Sigmoid colon (tissue), 7 donors: ENCODE data around the gene VTCN1. TPM values are rescaled to one million over a fixed set of nuclear protein-coding genes. Genes with fewer than 3 reads are reported as not detected.

ENCODE experiments used
- DNase-seq: peaks from one replicate; pipeline ENCODE4 v3.0.0-alpha.2; 2019
- H3K27ac ChIP-seq, 4 donors: fragments of 200-600 bp; sonication (generic); one replicate each; pipeline ENCODE4 v1.5.1; 2016 to 2019; ENCODE audit warnings: mild to moderate bottlenecking in 1 of 4
- H3K27me3 ChIP-seq, 3 donors: fragments of 200-600 bp; sonication (generic); one replicate each; pipeline ENCODE4 v1.5.1; 2019; ENCODE audit warnings: mild to moderate bottlenecking in 1 of 3
- H3K36me3 ChIP-seq, 4 donors: fragments of 200-600 bp; sonication (generic); one replicate each; pipeline ENCODE4 v1.5.1; 2016 to 2019
- H3K4me1 ChIP-seq, 4 donors: fragments of 200-600 bp; sonication (generic); one replicate each; pipeline ENCODE4 v1.5.1; 2017 to 2019
- H3K4me3 ChIP-seq, 4 donors: fragments of 200-600 bp; sonication (generic); one replicate each; pipeline ENCODE4 v1.5.1; 2017 to 2019; ENCODE audit warnings: mild to moderate bottlenecking in 2 of 4, moderate library complexity in 1 of 4
- H3K9me3 ChIP-seq, 4 donors: fragments of 200-600 bp in 3 of 4; sonication (generic) in 3 of 4; one replicate each; pipeline versions ENCODE4 v1.5.1 to v1.6.1; 2013 to 2019
- CTCF ChIP-seq, 4 experiments: fragments of 450-650 bp in 3 of 4; fragments of 200-600 bp in 1 of 4; IDR thresholded peaks; one replicate each; pipeline ENCODE4 v1.5.1; 2016 to 2019; ENCODE audit warnings: antibody characterized with exemption in 4 of 4, mild to moderate bottlenecking in 3 of 4, moderate library complexity in 2 of 4
- EP300 ChIP-seq, 4 donors: sonication (generic); formaldehyde crosslinking; IDR thresholded peaks; one replicate each; pipeline ENCODE4 v1.6.1; 2017; ENCODE audit warnings: antibody characterized with exemption in 4 of 4
- POLR2A ChIP-seq, 2 donors: fragments of 450-650 bp; IDR thresholded peaks; one replicate each; pipeline ENCODE4 v1.6.1; 2016; ENCODE audit warnings: antibody characterized with exemption in 2 of 2, mild to moderate bottlenecking in 2 of 2, moderate library complexity in 2 of 2
- POLR2AphosphoS5 ChIP-seq, 4 donors: sonication (generic); formaldehyde crosslinking; IDR thresholded peaks; one replicate each; pipeline ENCODE4 v1.6.1; 2017; ENCODE audit warnings: antibody characterized with exemption in 4 of 4
- WGBS, 2 donors: extraction: QIAGEN DNeasy Blood & Tissue Kit; methylation state at CpG; one replicate each; pipeline ENCODE4 v1.1.7; 2013; 5-methylcytosine and 5-hydroxymethylcytosine counted together
- intact Hi-C: fragments of 100-400 bp; cut with DNase I; formaldehyde crosslinking; loops from one replicate; pipeline ENCODE4 v1.15.1; 2023
- polyA plus RNA-seq, 3 donors: library from polyadenylated mRNA; stranded (reverse); fragments of 200-250 nt; gene quantifications; one replicate each; pipeline ENCODE4 v1.2.3, GENCODE V29; 2013
- total RNA-seq, 4 donors: library from RNA; depleted of rRNA; stranded (reverse); fragments of >200 nt; gene quantifications; one replicate each; pipeline ENCODE4 v1.1.0, GENCODE V29; 2016
- donor health status: healthy with polysubstance abuse.
- donor health status: Bipolar disorder and iron deficiency.
- donor health status: healthy.

VTCN1 gene
- total and polyA plus RNA-seq, 7 donors = not detected

GRCh38 chr1:117174851-117175250 is 35.9 kb downstream of the VTCN1 start:
- intact Hi-C loops = no loop called here
- no peaks in the 10 kb centered on the region for H3K9me3 ChIP-seq
- H3K4me1 ChIP-seq = no peaks in the 10 kb centered on the region
- no peaks in the 10 kb centered on the region for H3K36me3 ChIP-seq
- H3K27ac ChIP-seq = no peak overlapping the region
- DNase-seq = no peak
- no peak overlapping the region for H3K4me3 ChIP-seq
- TF ChIP-seq CTCF (IDR thresholded peaks at IDR 0.05) (no peak), POLR2AphosphoS5 (IDR thresholded peaks at IDR 0.05) (no peak), EP300 (IDR thresholded peaks at IDR 0.05) (no peak), POLR2A (IDR thresholded peaks at IDR 0.05) (no peak)
- 95 to 97% methylated on average over 4 of the region's 4 CpGs for WGBS, 2 donors
- H3K27me3 ChIP-seq = no peaks in the 10 kb centered on the region

- intact Hi-C loops = no loop called here
- WGBS, 2 donors = 70 to 84% methylated on average over 6 of the region's 6 CpGs
- no peak overlapping the region for H3K27ac ChIP-seq
Measured at GRCh38 chr1:117173691-117174090, 37.0 kb downstream of the VTCN1 start.

GRCh38 chr1:117173006-117173405 is 37.7 kb downstream of the VTCN1 start:
- WGBS, 2 donors = 94 to 96% methylated on average over 10 of the region's 10 CpGs
- no peaks in the 10 kb centered on the region for H3K36me3 ChIP-seq
- H3K4me3 ChIP-seq = no peak overlapping the region
- no peaks in the 10 kb centered on the region for H3K4me1 ChIP-seq
- no peak overlapping the region for H3K27ac ChIP-seq
- no peaks in the 10 kb centered on the region for H3K9me3 ChIP-seq
- intact Hi-C loops = no loop called here
- no peak for DNase-seq
- H3K27me3 ChIP-seq = no peaks in the 10 kb centered on the region
- TF ChIP-seq EP300 (IDR thresholded peaks at IDR 0.05) (no peak), CTCF (IDR thresholded peaks at IDR 0.05) (no peak)

More at GRCh38 chr1:117173691-117174090, 37.0 kb downstream of the VTCN1 start:
- TF ChIP-seq CTCF (IDR thresholded peaks at IDR 0.05) (no peak), POLR2A (IDR thresholded peaks at IDR 0.05) (no peak), EP300 (IDR thresholded peaks at IDR 0.05) (no peak), POLR2AphosphoS5 (IDR thresholded peaks at IDR 0.05) (no peak)
- Histone ChIP-seq H3K9me3 (no peaks in the 10 kb centered on the region), H3K4me1 (no peaks in the 10 kb centered on the region), H3K4me3 (no peak overlapping the region), H3K27me3 (no peaks in the 10 kb centered on the region), H3K36me3 (no peaks in the 10 kb centered on the region)
- DNase-seq = no peak

GRCh38 chr1:117171900-117172511 is 38.7 kb downstream of the VTCN1 start:
- no peak for DNase-seq
- no peaks in the 10 kb centered on the region for H3K36me3 ChIP-seq
- H3K4me1 ChIP-seq = no peaks in the 10 kb centered on the region
- H3K27me3 ChIP-seq = no peaks in the 10 kb centered on the region
- no peak overlapping the region for H3K4me3 ChIP-seq
- no peak for TF ChIP-seq EP300 (IDR thresholded peaks at IDR 0.05)
- no peak for TF ChIP-seq CTCF (IDR thresholded peaks at IDR 0.05)
- TF ChIP-seq POLR2A (IDR thresholded peaks at IDR 0.05) = no peak
- TF ChIP-seq POLR2AphosphoS5 (IDR thresholded peaks at IDR 0.05) = no peak
- intact Hi-C loops = no loop called here
- no peaks in the 10 kb centered on the region for H3K9me3 ChIP-seq
- no peak overlapping the region for H3K27ac ChIP-seq
- 87 to 88% methylated on average over 18 of the region's 18 CpGs for WGBS, 2 donors
